Retina (tissue), 1 donor: Measurements from ENCODE around the gene ANKRD35.
A peak's percentile ranks its signal among the peaks of the same experiment; 100 is the strongest.

ENCODE experiments used
- DNase-seq: peaks from one replicate; pipeline ENCODE4 v3.0.0-alpha.2; 2016

Gene ANKRD35

DNA sequence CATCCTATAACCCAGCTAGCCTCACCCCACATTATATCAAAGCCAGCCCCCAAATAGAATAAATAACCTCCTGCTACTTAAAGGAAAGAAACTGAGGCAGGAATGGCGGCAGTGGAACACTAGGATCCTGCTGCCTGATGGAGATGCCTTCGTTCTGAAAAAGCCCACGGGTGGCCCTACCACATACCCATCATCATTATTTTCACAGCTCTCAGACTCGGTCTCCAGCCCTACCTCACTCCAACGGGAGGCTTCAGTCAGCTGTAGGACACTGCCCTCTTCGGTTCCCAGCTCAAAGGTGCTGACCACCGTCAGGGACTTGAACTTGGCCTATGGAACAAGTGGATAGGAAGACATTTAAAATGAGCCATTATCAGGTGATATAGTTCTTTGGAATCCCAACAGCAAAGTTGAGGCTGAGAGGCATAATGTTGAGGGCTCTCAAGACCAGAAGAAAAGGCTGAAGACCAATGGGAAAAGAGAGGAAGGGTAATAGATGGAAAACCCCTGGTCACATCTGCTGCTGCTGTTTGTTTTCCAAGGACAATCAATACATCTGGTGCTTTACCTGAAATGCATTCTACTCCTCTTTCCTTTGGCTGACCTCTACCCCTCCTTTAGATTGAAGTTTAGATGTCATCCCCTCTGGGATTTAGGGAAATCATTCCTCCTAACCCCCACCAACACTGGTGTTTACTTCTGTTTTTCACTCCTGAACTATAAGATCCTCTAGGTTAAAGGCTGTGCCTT, 7.8 kb upstream of the ANKRD35 start:
- no peak for DNase-seq

DNA sequence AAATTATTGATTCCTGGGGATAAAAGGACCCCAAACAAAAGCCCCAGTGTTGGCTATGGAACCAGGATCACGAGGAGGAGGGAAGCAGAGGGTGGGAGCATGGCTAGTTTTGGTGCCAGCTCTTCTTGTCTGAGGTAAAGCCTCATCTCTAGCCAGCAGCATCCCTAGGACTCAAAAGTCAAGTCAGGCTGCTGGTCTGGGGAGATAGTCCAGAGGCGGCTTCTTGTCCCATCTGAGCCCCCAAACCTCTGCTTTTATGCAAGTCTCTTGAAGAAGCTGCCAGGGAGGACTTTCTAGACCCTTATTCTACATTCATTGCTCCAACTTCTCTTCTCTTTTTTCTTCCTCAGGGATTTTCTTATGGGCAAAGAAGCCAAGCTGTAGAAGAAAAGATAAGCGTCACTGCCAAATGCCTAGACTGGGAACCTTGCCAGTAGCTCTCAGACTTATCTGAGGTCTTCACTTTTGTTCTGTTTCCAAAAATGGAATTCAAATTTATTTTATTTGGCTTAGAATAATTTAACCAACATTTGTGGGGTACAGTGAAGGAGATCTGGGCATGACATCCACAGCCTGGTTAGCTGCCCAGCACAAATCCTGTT, 6.9 kb upstream of the ANKRD35 start:
- no peak for DNase-seq

DNA sequence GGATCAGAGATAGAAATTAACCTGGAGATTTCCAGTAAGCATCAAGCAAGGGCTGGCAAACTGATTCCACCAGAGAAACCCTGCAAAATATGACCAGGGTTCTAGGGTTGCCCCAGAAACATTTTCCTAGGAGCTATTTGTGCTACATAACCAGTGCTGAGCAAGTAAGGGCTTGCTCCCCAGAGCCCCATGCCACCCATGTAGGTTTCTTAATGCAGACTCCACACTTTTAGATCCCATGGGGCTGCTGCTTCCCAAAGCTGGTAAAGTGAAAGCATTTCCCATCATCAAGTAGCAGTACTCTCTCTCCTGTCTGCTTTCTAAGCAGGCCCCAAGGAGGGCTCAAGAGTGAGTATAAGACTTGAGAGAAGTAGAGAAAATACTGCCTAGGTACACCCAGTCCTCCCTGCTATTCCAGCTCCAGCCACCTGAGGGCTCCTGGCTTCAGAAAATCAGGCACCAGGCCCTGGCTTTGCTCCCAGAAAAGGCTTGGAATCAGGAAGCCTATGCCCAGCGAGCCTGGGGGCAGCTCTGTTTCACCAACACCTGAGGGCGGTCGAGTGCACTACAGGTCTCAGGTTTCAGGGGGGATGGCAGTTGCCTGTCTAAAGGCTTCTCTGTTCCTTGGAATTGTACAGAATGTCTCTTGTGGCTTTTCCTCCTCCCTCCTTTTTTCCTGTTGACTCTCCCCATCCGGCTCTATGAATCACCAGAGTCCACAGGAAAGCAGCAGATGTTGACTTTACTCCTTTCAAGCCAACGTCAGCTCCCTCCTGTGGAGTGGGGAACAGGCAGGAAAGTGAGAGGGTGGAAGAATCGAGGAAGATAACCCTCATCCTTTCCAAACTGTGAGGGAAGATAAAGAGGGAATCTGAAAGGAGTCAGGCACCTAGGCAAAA, 6.2 kb upstream of the ANKRD35 start:
- peak; percentile 89 for DNase-seq

DNA sequence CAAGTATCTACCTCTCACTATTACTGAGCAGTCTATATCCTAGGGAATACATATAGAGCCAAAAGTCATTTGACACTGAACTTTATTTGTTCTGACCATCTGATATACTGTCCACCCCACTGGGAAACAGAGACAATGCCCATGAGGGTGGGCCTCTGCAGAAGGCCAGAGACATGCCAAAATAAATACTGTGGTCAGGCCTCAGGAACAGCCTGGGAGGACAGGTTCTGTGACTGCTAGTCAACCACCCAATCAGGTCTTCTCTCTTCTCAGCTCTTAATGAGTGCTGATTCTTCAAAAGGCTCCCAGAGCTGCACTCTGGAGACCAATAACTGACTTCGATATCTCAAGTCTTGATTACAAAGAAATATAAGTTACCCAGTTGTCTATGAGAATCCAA, 5.5 kb upstream of the ANKRD35 start:
- DNase-seq, result no peak

DNA sequence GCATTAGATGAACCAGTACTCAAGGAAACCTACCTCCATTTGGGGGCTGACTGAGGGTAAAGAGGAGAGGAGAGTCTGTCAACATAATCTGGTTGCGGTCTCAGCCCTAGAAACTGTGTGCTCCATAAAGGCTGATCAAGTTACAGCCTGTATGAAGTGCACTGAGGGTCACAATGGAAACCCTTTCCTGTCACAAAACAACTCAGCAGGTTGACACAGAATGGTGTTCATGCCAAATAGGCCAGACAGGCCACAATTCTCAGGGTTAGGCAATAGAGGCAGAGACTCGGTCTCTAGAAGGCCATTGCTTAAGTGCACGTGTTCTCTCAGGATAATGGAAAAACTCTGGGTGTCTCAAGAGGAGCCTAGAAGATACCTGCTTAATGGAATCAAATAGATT, 4.1 kb upstream of the ANKRD35 start:
- no peak for DNase-seq

DNA sequence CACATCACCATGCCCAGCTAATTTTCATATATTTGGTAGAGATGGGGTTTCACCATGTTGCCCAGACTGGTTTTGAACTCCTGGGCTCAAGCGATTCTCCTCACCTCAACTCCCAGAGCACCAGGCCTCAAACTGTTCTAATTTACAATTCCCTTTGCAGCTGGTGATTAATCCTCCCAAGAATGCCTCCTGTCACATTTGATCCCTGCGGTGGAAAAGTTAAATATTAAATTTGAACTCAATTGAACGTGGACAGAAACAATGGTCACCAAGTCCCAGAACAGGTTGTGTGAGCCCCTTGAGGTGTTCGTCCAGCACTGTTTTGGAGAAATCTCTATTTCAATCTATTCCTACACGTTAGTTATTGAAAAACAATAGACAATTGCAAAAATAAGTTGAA, 2.0 kb upstream of the ANKRD35 start:
- DNase-seq, result no peak

DNA sequence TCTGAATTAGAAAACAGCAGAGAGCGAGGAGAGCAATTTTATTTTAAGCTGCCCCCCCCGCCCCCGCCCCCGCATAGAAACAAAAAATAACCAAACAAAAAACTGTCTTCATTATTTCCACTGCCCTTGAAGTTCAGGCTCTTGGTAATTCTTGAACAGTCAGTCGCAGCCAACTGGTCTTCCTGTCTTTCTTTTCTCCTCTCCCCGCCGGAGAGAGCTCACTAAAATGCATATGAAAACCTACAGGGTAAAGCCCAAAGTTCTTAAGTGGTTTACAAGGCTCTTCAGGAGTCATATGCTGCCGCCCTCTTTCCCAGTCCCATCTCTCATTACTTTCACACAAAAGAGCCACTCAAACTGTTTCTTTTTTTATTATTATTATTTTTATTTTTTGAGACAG, 1.1 kb upstream of the ANKRD35 start:
- DNase-seq, result no peak

DNA sequence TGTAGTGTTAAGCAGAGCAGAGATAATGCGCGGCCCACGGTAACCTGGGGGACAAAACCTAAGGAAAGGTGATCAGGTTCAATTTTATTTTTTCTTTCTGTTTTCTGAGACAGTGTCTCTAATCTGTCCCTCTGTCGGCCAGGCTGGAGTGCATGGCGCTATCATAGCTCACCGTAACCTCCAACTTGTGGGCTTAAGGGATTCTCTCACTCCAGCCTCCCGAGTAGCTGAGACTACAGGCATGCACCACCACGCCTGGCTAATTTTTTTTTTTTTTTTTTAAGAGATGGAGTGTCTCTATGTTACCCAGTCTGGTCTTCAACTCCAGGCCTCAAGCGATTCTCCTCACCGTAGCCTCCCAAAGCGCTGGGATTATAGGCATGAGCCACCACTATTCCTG, 724 bp upstream of the ANKRD35 start:
- peak; percentile 10 for DNase-seq

DNA sequence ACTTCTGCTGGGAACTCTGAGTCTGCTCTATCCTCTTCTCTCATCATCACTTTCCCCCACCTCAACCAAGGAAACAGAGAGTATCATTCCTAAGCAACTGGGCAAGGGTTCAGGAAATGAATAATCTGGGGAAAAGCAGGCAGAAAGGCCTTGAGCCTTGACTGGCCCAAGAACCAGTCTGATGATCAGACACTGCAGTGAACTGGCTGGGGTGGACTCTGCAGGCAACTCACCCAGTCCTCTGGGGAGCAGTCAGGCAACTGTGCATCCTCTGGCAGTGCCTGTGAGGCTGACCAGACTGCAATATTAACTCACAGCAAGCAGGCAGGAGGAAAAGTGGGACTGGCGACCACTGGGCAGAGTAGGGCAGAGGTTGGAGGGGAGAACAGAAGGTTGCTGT, 991 bp downstream of the ANKRD35 start:
- no peak for DNase-seq

DNA sequence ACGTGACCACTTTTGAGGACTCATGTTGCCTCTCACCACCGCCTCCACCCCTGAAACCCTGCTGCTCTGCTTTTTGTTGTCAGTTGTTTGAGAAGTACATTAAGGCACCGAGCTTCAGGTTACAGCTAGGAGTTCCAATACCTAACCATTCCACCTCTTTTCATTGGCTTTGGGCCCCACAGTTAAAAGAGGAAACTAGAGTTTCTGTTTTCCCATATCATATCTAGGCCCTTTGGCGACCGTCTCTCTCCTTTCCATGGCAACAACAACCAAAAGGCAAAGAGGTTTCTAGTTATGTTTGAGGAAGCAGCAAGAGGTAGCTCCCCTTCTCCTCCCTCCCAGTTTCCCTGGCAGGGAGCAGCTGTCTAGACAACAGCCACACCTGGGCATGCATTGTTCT, 5.9 kb downstream of the ANKRD35 start:
- no peak for DNase-seq

DNA sequence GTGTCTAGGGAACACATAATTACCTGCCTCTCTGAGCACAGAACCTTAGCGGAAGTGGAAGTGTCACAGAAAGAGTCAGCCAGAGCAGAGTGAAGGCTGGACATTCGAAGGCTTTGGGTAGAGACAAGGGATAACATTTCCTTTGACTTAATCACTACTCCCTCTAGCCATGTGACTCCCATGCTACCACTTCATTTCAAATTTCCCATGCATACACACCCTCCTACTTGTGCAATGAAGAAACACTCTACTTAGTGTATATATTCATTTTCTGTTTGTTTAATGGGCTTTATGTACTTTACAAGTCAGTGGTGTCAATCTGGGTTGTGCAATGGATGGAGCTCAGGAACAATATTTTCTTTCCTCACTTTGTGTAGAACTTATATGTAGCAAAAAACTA, 6.9 kb downstream of the ANKRD35 start:
- DNase-seq, result no peak

DNA sequence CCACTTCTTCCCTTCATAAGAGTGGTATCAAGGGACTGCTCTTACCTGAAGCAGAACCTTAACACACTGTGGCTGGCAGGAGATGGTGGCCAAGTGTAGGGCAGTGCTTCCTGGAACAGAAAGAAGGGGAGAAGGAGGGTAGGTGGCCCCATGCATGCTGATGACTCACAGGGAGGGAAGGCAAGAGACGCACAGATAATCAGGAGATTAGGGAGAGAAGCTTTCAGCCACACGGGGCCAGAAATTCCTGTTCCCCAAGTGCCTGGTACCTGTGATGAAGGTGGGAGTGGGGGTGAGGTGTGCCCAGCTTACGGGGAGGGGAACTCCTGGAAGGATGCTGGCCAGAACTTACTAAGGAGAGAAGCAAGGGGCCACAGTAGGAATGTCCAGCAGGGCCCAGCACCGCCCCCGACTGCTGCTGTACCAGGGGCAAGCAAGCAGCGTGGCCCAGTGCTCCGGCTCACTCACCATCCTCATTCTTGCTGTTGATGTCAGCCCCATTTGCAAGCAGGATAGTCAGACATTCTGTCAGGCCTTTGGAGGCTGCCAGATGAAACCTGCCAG, 7.7 kb downstream of the ANKRD35 start:
- no peak for DNase-seq

DNA sequence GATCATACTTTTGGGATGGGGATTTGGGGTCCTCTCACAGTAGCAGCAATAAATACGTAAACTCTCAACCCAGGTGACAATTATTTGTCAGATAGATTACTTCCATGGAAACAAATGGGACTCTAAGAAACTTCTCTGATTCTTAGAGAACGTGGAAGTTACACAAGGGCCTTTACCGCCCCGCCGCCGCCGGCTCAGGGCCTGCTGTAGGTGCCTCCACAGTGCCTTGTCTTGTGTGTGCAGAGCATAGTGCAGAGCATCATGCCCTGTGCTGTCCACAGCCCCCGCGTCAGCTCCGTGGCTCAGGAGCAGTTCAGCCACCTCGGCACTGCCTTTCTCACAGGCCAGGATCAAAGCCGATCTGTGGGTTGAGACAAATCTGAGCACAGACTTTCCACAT, 11.0 kb downstream of the ANKRD35 start:
- no peak for DNase-seq

DNA sequence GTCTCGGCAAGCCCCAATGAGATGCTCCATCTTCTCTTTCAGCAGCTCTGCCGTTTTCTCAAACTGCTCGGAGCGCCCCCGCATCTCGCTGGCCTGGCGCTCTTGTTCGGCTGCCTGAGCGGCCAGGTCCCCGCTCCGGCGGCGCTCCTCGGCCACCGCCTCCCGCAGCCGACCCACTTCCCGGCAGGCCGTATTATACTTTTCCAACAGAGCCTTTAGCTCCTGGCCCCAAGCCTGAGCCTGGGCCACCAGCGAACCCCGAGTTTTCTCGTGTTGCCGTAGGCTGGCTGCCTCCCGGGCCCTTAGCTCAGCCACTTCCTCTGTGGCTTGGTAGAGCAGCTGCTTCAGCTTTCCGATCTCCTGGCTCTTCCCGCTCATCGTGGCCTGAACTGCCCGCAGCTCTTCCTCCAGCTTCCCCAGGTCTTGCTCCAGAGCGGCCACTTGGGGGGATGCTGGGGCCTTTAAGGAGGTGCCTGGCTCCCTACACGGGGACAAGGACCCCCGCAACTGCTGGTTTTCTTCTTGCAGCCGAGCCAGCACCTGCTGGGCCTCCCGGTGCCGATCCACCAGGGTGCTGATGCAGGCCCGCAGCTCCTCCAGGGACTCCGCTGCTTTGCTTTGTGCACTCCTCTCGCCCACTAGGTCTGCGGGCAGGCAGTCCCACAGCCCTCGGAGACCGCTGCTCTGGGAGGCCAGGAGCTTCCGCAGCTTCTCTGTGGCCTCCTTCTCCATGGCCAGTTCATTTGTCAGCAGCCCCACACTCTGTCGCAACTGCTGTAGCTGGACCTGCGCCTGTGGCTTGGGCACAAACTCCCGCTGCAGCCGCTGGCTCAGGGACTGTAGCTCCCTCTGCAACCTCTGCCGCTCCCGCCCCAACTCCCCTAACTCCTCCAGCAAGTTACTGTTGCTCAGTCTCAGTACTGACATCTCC, 13.4 kb downstream of the ANKRD35 start:
- DNase-seq, result peak; percentile 92

DNA sequence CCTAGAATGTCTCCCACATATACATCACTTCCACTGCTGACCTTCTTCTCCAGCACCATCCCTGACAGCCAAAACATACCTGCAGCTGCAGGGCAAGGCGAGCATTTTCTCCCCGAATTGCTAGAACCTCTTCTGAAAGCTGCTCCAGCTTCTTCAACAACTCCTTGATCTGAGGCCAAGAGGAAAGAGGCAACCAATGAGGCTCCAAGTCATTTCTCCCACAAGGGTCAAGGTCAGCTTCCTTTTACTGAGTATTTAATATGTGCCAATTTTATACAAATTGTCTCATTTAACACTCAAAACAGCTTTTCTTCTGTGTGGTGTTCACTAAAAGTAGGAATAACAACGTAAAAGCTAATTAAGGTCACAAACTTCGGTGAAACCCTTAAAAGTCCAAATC, 17.4 kb downstream of the ANKRD35 start:
- DNase-seq, result no peak

DNA sequence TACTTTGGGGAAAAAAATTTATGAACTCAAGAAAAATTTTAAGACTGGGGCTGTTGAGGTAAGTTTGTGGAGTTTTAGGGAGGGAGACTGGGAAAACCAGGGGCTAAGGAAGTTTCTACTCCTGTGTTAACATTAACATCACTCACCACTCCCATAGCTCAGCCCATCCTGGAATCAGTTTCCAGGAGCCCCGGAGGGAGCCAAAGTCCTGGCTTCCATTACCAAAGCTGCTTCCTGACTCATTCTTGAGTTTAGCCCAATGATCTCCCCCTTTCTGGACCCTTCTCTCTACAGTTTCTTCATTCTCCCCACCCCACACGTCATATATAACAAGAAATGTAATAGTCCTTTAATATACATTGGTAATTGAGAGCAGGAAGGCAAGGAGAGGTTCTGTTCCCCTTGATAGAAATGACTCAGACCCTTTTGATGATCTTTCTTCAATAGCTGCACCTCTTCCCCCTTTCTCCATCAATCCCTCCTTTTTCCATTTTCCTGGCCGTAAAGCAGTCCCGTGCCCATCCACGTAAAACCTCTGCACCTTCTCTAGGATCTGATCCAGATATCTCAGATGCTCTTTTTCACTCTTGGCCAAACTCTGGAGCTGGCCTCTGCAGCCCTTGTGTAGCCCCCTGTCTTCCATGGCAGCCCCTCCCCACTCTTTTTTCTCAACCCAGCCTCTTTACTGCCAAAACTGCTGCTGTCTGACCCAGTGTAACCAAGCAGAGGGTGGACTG, 22.2 kb downstream of the ANKRD35 start:
- DNase-seq, result no peak

DNA sequence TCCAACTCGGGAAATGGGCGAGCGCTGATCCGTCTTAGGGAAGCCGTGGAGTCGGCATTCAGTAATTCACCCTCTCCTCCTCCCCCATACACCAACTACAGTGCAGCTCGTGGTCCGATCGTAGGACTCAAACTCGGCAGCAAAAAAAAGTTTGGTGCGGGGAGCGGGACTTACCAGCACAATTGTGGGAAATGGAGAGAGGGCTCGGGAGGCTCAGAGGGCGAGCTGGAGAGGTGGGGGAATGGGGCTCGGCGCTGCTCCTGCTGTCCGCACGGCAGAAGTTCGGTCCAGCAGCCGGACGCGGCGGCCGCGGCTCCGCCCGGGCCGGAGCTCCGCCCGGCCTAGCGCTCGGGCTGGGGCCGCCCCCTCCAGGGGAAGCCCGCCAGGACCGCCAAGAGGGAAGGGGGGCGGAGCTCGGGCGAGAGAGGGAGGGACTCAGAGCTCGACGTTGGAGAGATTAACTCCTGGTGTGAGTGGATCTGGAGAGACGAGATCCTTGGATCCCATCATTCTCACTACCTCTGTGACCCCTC, 26.1 kb downstream of the ANKRD35 start:
- DNase-seq, result no peak

DNA sequence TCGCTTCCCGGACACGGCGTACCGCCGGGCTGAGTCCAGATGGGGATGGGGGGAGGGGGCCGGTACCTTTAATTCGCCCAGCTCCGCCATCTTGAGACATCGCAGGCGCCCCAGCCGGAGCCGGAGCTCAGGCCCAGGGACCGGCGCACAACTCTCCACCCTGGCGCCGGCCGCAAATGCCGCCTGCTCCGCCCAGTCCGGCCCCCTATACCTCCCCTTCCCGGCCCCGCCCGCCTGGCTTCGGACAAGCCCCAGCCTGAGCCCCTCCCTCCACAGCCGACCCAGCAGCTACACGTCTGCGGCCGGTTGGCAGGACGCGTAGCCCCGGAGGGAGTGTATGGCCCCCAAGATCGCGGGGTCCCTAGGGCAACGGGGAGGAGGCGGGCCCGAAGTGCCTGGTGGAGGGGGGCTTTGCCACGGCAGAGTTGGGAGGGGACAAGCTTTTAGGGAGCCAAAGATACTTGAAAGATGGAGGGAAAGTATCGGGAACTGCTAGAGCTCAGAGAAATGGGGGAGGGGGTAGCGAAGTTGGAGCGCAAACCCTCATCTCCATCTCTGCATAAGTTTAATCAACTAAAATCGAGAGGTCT, 26.7 kb downstream of the ANKRD35 start, which contains the start of gene PIAS3:
Gene PIAS3, minus strand, starts transcription at position 181 of the 590 bp plus-strand sequence. Its CDS starts 91 bp downstream, at position 90.
- peak; percentile 92 for DNase-seq

DNA sequence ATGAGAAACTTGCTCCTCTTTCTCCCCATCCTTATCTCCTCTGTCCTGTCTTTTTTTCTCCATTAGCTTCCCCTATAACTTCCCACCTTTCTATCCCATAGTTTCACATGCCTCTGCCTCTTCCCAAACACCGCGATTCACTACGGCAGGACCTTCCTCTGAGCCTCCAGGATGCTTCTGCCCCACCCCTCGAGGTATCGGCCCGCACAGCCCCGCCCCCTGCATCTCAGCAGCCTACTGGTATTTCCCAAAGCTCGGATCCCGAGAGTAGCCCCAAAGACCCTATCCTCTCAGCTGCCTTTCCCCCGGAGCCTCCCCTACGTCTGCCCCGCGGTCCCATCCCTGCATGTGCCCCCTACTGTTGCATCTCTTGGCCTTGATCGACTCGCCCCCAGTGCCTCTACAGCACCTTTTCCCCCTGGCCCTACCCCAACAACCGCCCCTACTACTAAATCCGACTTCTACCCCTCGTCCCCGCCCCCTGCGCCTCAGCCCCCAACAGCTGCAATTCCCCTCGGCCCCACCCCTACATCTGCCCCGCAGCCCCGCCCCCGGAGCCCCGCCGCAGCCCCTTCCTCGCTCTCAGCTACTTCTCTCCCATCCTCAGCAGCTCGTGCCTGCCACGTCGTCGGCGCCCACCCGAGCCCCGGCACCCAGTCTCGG, 27.3 kb downstream of the ANKRD35 start:
- DNase-seq, result peak; percentile 42

DNA sequence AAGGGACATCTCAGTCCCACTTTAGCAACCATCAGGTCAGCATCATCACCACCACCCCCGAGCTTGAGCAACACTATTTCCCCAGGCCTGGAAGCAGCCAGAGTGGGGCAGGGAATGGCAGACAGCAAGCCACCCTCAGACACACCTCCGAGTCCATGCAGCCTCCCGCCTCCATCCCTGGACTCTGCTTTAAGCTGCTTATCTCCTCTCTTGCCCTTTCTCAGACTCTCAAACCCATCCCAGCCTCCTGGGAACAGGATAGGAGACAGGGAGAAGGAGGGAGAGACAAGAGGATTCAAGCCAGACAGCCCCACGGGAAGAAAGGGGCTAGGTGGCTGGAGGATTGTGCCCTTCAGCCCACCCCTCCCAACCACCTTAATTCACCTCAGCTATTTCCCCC, 28.5 kb downstream of the ANKRD35 start:
- DNase-seq, result no peak
